H1 (cell line): ENCODE measurements around the gene AHNAK2. TPM values are rescaled to one million over a fixed set of nuclear protein-coding genes. Genes with fewer than 3 reads are reported as not detected.

Experiments used
- CREB1 ChIP-seq: IDR thresholded peaks from 2 replicates; pipeline ENCODE4 v1.6.1; 2012; ENCODE audit warnings: inconsistent platforms
- EZH2 ChIP-seq: fragments of 200-600 bp; sonication (generic); IDR thresholded peaks from 2 replicates; pipeline ENCODE4 v1.7.1; 2012; ENCODE audit warnings: low read depth, mild to moderate bottlenecking, moderate library complexity, low read length, inconsistent platforms; ENCODE audit not compliant: severe bottlenecking
- HDAC2 ChIP-seq, 2 experiments: fragments of 300-600 bp in 1 of 2; sonication (generic) in 1 of 2; IDR thresholded peaks; 2 replicates each; pipeline ENCODE4 v1.6.1; 2011 to 2012; ENCODE audit warnings: low read depth in 2 of 2, low read length in 2 of 2, mild to moderate bottlenecking in 2 of 2, moderate library complexity in 2 of 2, borderline replicate concordance in 1 of 2, inconsistent platforms in 1 of 2
- JUN ChIP-seq: IDR thresholded peaks from 2 replicates; pipeline ENCODE4 v1.6.1; 2011; ENCODE audit warnings: low read depth, mild to moderate bottlenecking, improper control_type of control experiment, low read length
- JUND ChIP-seq: IDR thresholded peaks from 2 replicates; pipeline ENCODE4 v1.6.1; 2011; ENCODE audit warnings: mild to moderate bottlenecking, improper control_type of control experiment, low read length
- SIRT6 ChIP-seq: IDR thresholded peaks from one replicate; pipeline ENCODE4 v1.7.1; 2012; ENCODE audit warnings: low read length, inconsistent platforms
- SP1 ChIP-seq: IDR thresholded peaks from 2 replicates; pipeline ENCODE4 v1.6.1; 2011; ENCODE audit warnings: low read depth, low read length
- polyA plus RNA-seq, 7 experiments: library from polyadenylated mRNA; depleted of rRNA in 3 of 7; stranded (reverse) in 5 of 7; unstranded in 2 of 7; fragments of >200 nt in 5 of 7; fragments of 200-250 nt in 2 of 7; gene quantifications; 1 replicate in 5 of 7; 2 replicates in 1 of 7; 4 replicates in 1 of 7; pipeline versions ENCODE4 v1.2.1 to v1.2.3, GENCODE V29; 2011 to 2013; ENCODE audit warnings: missing spikeins in 2 of 7, mixed read lengths in 2 of 7
- total RNA-seq: library from RNA; stranded (reverse); fragmentation: NEBNext Ultra II Directional; extraction: Animal tissue kit (Norgen Biotek cat#: 25700); gene quantifications from 2 replicates; pipeline ENCODE4 v1.2.1, GENCODE V29; 2021

Gene AHNAK2
- total and polyA plus RNA-seq, 2 of the 8 experiments (the other 6 are each of a cell fraction or from before 2014, with no cell fraction given) = 0.95 to 2.0 TPM

GRCh38 chr14:104968153-104968527 lies 10.0 kb downstream of the AHNAK2 start (continued):
- TF ChIP-seq JUND (no peak), HDAC2 (IDR thresholded peaks at IDR 0.05; ENCODE audit: borderline replicate concordance in 1 of 2, low read depth in 2 of 2, low read length in 2 of 2) (no peak), SIRT6 (no peak), JUN (no peak), CREB1 (no peak), SP1 (no peak), EZH2 (no peak)
- TF ChIP-seq, all 59 proteins: peak for 0
